SU-DHL-6 (cell line): ENCODE results near the gene ATF7.

ENCODE experiments used
- H2AFZ ChIP-seq: fragments of 200-600 bp; sonication (generic); 2 replicates; pipeline ENCODE4 v1.6.1; 2014; ENCODE audit warnings: low read depth, mild to moderate bottlenecking, moderate library complexity, mixed read lengths, antibody characterized with exemption, low read length; ENCODE audit not compliant: severe bottlenecking
- H3F3A ChIP-seq: fragments of 200-600 bp; shearing (Covaris generic); 2 replicates; pipeline ENCODE4 v1.6.0; 2016; ENCODE audit warnings: antibody characterized with exemption, mild to moderate bottlenecking; ENCODE audit not compliant: insufficient read depth
- H3K27ac ChIP-seq: fragments of 200-600 bp; sonication (generic); 2 replicates; pipeline ENCODE4 v1.5.1; 2016; ENCODE audit warnings: low read depth, mild to moderate bottlenecking, low read length, moderate library complexity, mixed read lengths
- H3K27me3 ChIP-seq: fragments of 200-600 bp; sonication (generic), shearing (Covaris generic); 2 replicates; pipeline ENCODE4 v1.6.0; 2014; ENCODE audit warnings: mild to moderate bottlenecking, low read length
- H3K36me3 ChIP-seq: fragments of 200-600 bp; sonication (generic); 2 replicates; pipeline ENCODE4 v1.6.1; 2014; ENCODE audit warnings: mild to moderate bottlenecking, low read length, mixed read lengths
- H3K4me2 ChIP-seq: fragments of 300-600, 200-600 bp; shearing (Covaris generic), sonication (generic); 2 replicates; pipeline ENCODE4 v1.6.0; 2014; ENCODE audit warnings: low read length, low read depth, mild to moderate bottlenecking; ENCODE audit not compliant: poor library complexity, severe bottlenecking
- H3K4me3 ChIP-seq: fragments of 200-600 bp; sonication (generic); 2 replicates; pipeline ENCODE4 v1.5.1; 2014; ENCODE audit warnings: antibody characterized with exemption, low read length, mild to moderate bottlenecking, mixed read lengths; ENCODE audit not compliant: insufficient read depth, poor library complexity, severe bottlenecking
- H3K79me2 ChIP-seq: fragments of 200-600 bp; sonication (generic); 2 replicates; pipeline ENCODE4 v1.6.1; 2014; ENCODE audit warnings: mild to moderate bottlenecking, low read length, moderate library complexity; ENCODE audit not compliant: insufficient read depth
- H3K9ac ChIP-seq: fragments of 200-600 bp; sonication (generic); 2 replicates; pipeline ENCODE4 v1.7.0; 2014; ENCODE audit warnings: mild to moderate bottlenecking, low read length
- H3K9me2 ChIP-seq: fragments of 200-600 bp; sonication (generic); replicated peaks from 2 replicates; pipeline ENCODE4 v1.6.1; 2014; ENCODE audit warnings: low read length; ENCODE audit not compliant: insufficient read depth
- H3K9me3 ChIP-seq: fragments of 200-600 bp; sonication (generic); 2 replicates; pipeline ENCODE4 v1.6.1; 2014; ENCODE audit warnings: low read length, mixed read lengths; ENCODE audit not compliant: insufficient read depth
- H4K20me1 ChIP-seq: fragments of 200-600 bp; sonication (generic); 2 replicates; pipeline ENCODE4 v1.6.1; 2014; ENCODE audit warnings: low read depth, mild to moderate bottlenecking, antibody characterized with exemption, low read length, moderate library complexity, mixed read lengths
- CTCF ChIP-seq: fragments of 200-600 bp; sonication (generic); IDR thresholded peaks from one replicate; pipeline ENCODE4 v1.5.1; 2017; ENCODE audit warnings: antibody characterized with exemption, mild to moderate bottlenecking, low read length, moderate library complexity; ENCODE audit not compliant: insufficient read depth, poor library complexity, severe bottlenecking
- EZH2phosphoT487 ChIP-seq: fragments of 200-600 bp; sonication (generic), shearing (Covaris generic); conservative IDR thresholded peaks from 2 replicates; pipeline ENCODE4 v1.6.1; 2018; ENCODE audit warnings: mild to moderate bottlenecking, antibody characterized with exemption, low read length, moderate library complexity, mixed read lengths

Gene ATF7

GRCh38 chr12:53501615-53502181, 124.5 kb downstream of the ATF7 start:
- peak overlapping the region; percentile 87 for H3K27ac ChIP-seq
- H4K20me1 ChIP-seq: no peaks in the 10 kb centered on the region
- no peaks in the 10 kb centered on the region for H3K36me3 ChIP-seq
- peaks cover 13% of the 10 kb centered on the region for H3K79me2 ChIP-seq
- peak overlapping the region; percentile 67 for H3K4me3 ChIP-seq
- peak overlapping the region; percentile 82 for H3K9ac ChIP-seq
- H2AFZ ChIP-seq: peak overlapping the region; percentile 75
- H3K27me3 ChIP-seq: no peaks in the 10 kb centered on the region
- peaks cover 7% of the 10 kb centered on the region; the same call in 1 of the 2 replicates for H3F3A ChIP-seq
- peak overlapping the region; percentile 74 for H3K4me2 ChIP-seq
- no peaks in the 10 kb centered on the region for H3K9me3 ChIP-seq
- H3K9me2 ChIP-seq: no peaks in the 10 kb centered on the region
- no peak for TF ChIP-seq EZH2phosphoT487
- TF ChIP-seq CTCF: no peak

DNA sequence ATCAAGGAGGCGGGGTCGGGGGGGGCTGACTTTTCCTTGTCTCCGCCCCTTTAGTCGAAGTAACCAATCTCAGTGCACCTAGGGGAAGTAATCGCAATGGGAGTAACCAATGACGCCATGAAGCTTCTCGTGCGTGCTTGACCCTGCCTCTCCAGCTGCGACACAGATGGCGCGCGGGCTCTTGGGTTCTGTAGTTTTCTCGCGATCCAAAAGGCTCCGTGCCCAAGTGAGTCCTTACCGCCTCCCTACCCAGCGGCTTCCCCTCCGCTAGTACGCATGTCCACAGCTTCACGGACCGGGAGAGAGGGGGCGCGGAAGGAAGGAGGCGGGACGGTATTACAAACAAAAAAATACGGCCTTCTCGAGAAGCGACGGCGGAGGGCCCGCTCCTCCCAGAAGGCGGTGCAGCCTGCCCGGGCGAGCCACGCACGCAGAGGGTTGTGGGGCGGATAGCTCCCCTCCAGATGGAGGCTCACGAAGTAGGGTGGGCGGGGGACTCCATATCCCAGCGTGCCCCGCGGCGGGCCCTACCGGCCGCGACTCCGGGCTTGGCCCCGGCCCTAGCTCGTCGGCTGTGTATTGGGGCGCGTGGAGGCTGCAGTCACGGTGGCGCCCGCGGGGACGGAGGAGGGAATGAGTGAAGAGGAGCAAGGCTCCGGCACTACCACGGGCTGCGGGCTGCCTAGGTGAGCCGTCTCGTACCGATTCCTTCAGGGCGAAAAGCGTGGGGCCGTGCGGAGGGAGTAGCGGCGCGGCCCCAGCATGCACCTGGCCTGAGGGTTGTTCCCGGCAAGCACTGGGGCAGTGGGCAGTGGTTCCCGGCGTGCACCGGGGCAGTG, 125.2 kb downstream of the ATF7 start, which contains the start of gene TARBP2:
TSS of gene TARBP2 (plus strand) at position 508 of the 839 bp plus-strand sequence. CDS start at position 634, 126 bp downstream.
- no peak for TF ChIP-seq EZH2phosphoT487
- TF ChIP-seq CTCF: no peak
- Histone ChIP-seq H4K20me1 (no peaks in the 10 kb centered on the region), H3K27me3 (no peaks in the 10 kb centered on the region), H3F3A (peaks cover 7% of the 10 kb centered on the region; the same call in 1 of the 2 replicates), H3K9me3 (no peaks in the 10 kb centered on the region), H3K79me2 (peaks cover 13% of the 10 kb centered on the region), H3K4me3 (peak within 1 kb of the TSS; percentile 67), H2AFZ (peak within 1 kb of the TSS; percentile 75), H3K9me2 (no peaks in the 10 kb centered on the region), H3K36me3 (no peaks in the 10 kb centered on the region), H3K9ac (peak within 1 kb of the TSS; percentile 82), H3K4me2 (peak within 1 kb of the TSS; percentile 74), H3K27ac (peak within 1 kb of the TSS; percentile 87)

DNA sequence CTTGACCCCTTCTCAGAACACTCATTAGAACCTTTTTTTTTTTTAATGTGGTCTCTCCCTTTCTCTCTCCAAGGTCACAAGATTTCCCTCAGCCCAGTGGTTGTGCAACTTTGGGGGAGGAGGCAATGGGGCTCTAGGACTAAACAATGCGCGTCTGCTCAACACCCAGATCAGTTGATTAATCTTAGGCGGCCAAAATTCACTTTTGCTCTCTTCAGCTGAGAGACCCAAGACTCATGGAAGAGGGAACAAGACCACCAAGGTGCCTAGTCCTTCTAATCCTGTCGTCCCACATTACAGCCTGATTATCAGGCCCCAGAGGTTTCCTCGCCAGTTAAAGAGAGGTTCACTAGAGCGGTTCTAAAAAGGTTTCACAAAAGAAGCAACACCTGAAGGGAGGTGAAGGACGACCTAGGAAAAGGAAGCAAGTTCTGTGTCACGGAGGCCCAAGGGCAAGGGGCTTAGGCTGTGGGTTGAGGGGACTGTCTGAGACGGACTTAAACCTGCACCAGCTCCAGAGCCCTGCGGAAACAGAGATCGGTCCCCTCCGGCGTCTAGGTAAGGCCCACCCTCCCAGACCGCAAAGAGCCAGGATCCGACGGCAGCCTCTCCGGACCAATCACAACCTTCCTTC, 125.9 kb downstream of the ATF7 start:
- H3K4me2 ChIP-seq: peak overlapping the region; percentile 74
- peak overlapping the region; percentile 49 for H3K4me3 ChIP-seq
- H3K9ac ChIP-seq: peak overlapping the region; percentile 82
- H3F3A ChIP-seq: peaks cover 7% of the 10 kb centered on the region; the same call in 1 of the 2 replicates
- H3K36me3 ChIP-seq: no peaks in the 10 kb centered on the region
- H4K20me1 ChIP-seq: no peaks in the 10 kb centered on the region
- H2AFZ ChIP-seq: no peak overlapping the region
- H3K79me2 ChIP-seq: peaks cover 13% of the 10 kb centered on the region
- TF ChIP-seq EZH2phosphoT487 (no peak), CTCF (no peak)
- H3K9me2 ChIP-seq: no peaks in the 10 kb centered on the region
- H3K9me3 ChIP-seq: no peaks in the 10 kb centered on the region
- no peaks in the 10 kb centered on the region for H3K27me3 ChIP-seq
- H3K27ac ChIP-seq: peak overlapping the region; percentile 60
